Measurements from ENCODE around the gene MIPEP.
"Not testable (repeated sequence)": the region's sequence is repeated elsewhere in the genome, so short reads cannot be mapped to it uniquely, and the experiment has no call there.

Gene MIPEP

DNA sequence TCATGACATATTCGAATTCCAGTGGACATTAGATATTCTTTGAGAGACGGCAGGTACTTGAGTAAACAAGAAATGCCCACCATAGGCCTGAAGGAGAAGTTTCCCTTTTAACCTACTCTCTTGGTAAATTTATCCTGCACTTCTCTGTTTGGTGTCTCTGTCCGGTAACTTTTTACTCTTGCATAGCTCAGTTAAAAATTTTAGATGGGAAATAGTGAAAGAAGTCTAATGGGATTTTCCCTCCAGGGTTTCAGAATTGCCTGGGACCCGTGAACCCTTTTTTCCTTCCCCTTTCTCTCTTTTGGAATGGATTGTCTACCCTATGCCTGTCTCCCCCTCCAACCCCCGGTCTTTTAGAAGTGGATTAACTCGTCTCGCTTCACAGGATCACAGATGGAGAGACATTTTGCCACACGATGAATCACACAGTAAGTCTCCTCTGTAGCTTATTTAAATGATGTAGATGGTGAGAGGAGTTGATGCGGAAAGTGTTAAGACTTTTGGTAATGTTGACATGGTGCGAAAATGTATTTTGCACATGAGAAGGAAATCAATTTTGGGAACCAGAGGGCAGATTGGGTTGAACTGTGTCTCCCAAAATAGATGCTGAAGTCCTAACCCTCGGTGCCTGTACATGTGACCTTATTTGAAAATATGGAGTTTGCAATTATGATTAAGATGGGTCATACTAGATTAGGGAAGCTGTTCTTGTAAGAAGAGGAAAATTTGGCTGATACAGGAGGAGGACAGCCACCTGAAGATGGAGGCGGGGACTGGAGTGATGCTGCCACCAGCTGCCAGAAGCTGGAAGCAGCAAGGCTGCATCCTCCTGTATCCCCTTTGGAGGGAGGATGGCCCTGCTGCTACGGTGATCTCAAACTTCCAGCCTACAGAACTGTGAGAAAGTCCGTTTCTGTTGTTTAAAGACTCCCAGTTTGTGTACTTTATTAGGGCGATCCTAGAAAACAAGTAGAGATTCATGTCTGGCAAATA lies 711 bp upstream of the MIPEP start:
- DNase-seq (ENCODE audit: low spot score), result no peak

DNA sequence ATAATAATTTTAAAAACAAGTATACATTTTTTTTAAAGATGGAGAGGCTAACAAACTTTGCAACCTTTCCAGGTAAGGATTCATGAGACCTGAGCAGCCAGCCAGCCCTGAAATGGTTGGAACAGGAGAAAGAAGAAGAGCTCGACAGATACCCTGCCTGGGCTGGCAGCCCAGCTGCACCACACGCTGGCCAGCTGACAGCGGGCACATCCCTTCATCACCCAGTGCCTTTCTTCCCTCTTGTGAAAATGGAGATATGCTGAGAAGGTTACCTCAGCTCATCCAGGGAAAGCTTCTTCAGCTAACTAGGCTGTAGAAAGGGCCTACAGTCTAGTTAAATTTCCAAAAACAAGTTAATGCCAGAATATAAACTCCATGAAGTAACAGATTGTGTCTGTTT lies 4.8 kb downstream of the MIPEP start:
- DNase-seq (ENCODE audit: low spot score), result not testable (repeated sequence)

- no peak for DNase-seq (ENCODE audit: low spot score)
Observed at GRCh38 chr13:23883255-23883654, 5.9 kb downstream of the MIPEP start.

GRCh38 chr13:23881402-23881800 lies 7.8 kb downstream of the MIPEP start:
- not testable (repeated sequence) for DNase-seq (ENCODE audit: low spot score)

DNA sequence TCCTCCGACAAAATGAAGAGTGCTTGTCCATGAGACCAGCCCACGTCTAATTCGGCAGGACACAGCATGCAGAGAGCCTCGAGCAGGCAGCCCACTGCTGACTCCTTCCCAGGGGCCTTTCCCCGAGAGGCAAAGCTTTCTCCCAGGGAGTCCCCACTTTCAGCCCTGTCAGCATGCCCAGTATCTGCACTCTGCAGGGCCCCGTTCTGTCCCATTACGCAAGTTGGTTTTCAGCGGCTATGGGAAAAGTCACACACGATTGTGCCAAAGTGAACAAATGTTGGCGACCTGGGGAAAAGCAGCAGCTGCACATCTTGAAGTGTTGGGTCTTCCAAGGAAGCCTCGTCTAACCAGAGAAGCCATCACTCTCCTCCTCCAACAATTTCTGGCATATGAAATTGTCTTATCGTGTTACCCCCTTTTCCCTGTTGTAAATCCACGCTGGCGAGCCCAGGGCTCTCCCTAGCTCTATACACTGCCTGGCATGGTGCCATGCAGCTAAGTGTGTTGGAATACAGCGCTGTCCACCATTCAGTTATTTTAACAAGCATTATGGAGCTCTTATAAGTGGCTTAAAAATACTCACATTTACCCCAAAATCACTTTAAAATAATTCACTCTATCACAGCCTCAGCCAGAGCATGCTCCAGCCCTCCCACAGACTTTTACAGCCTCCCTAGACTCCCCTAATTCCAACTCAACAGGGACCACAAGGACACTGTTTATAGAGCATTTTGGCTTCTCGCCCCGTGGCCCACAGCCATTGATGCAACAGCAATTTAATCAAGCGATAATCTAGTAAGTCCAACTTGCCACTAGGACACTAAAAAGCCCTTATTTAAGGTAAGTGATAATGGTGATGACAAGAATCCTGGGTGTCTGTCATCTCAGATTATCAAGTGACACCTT lies 8.5 kb downstream of the MIPEP start:
- DNase-seq (ENCODE audit: low spot score), result not testable (repeated sequence)

GRCh38 chr13:23877286-23877685 lies 11.9 kb downstream of the MIPEP start:
- no peak for DNase-seq (ENCODE audit: low spot score)

- DNase-seq (ENCODE audit: low spot score), result no peak
Observed at GRCh38 chr13:23876265-23876664, 12.9 kb downstream of the MIPEP start.

DNA sequence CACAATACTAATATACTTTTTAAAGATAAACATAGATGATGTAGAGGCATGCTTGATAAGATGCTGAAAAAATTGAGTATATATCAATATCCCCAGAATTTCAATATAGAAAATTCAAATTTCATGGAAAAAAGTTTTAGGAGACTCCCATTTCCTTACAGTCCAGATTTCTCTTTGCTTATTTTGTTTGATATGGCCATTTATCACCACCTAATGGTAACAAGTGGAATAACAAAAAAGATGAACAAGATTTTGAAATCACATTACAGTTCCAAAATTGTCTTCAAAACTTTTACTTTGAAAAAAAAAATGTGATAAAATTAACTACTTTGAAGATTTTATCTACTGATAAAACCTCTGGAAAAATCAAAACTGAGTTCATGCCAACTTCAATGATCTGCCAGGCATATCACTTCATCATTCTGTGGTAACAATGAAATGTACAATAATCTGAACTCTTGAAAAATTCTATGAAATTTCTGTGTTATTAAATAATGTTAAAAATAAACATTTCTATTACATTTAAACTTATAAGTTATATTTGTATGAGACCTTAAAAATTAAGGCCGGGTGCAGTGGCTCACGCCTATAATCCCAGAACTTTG lies 17.5 kb downstream of the MIPEP start:
- DNase-seq (ENCODE audit: low spot score), result peak; percentile 2

DNA sequence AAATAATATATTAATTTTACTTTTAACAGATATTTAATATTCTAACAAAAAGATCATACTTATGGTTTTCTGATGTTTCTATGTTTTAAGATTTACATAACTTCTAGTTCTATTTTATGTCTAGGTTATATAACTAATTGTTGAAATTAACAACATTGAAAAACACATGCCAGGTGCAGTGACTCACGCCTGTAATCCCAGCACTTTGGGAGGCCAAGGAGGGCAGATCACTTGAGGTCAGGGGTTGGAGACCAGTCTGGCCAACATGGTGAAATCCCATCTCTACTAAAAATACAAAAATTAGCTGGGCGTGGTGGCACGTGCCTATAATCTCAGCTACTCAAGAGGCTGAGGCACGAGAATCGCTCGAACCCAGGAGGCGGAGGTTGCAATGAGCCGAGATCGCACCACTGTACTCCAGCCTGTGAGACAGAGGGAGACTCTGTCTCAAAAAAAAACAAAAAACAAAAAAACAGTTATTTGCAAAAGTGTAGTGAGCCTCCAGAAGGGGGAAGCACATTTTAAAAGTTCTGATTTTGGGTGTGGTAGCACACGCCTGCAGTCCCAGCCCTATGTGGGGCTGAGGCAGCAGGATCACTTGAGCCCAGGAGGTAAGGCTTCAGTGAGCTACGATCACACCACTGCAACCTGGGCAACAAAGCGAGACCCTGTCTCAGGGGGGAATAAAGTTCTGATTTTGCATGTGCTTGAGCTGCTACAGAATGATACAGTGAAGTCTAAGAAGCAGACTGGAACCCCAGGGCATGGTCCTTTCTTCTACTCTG lies 18.7 kb downstream of the MIPEP start:
- no peak for DNase-seq (ENCODE audit: low spot score)

GRCh38 chr13:23868521-23868920 lies 20.7 kb downstream of the MIPEP start:
- no peak for DNase-seq (ENCODE audit: low spot score)

GRCh38 chr13:23867027-23867491 lies 22.1 kb downstream of the MIPEP start:
- no peak for DNase-seq (ENCODE audit: low spot score)

- DNase-seq (ENCODE audit: low spot score), result no peak
Observed at GRCh38 chr13:23866420-23867026, 22.7 kb downstream of the MIPEP start.

GRCh38 chr13:23865906-23866305 lies 23.3 kb downstream of the MIPEP start:
- no peak for DNase-seq (ENCODE audit: low spot score)

DNA sequence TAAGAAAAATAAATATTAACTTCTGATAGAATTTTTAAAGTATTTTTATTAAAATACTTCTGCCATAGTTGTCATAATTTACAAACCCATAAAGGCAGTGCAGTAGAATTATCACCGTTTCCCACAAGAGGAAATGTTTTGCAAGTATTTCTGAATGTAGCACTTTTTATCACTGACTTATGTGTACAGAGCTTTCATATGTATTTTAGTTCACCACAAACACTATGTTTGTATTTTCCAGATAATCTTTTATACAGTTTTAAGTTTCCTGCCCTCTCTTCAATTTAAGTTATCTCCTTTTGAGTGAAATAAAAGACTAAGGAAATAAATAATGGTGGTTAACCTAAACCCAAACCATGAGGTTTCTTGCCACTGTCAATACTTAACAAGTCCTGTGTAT lies 24.2 kb downstream of the MIPEP start:
- DNase-seq (ENCODE audit: low spot score), result no peak

DNA sequence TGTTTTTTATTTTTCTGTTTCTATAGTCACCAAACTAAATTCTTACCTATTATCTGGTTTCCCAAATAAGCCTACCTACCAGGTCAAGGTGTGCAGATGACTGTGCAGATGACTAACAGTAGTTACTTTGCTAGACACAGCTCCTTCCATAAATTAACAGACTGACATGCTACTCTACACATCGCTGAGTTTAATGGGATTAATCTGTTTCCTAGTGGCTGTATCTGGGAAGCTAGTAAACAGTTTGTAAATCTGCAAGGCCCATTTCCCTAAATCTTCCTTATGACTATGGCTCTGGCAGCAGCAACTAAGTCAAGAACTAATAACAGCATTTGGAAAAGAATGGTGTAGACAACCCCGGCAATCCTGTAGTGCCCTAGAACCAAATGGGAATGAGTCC lies 27.9 kb downstream of the MIPEP start:
- no peak for DNase-seq (ENCODE audit: low spot score)

GRCh38 chr13:23859904-23860303 lies 29.3 kb downstream of the MIPEP start:
- DNase-seq (ENCODE audit: low spot score), result no peak

DNA sequence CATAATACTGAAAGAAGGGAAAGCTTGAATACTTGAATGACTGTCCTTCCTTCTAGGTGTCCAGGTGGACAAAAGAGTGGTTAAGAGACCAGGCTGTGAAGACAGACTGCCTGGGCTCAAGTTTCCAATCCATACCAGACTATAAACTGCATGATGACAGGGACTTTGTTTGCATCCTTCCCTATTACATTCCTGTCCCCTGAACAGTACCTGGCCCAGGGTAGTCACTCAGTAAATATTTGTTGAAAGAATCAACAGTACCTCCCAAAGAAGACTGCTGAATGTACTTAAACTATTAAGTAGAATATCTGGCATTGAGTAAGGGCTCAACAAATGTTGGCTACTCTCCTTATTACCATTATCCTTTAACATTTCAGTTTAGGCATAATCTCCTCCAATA lies 29.7 kb downstream of the MIPEP start:
- DNase-seq (ENCODE audit: low spot score), result no peak

GRCh38 chr13:23858546-23858945 lies 30.7 kb downstream of the MIPEP start:
- no peak for DNase-seq (ENCODE audit: low spot score)

DNA sequence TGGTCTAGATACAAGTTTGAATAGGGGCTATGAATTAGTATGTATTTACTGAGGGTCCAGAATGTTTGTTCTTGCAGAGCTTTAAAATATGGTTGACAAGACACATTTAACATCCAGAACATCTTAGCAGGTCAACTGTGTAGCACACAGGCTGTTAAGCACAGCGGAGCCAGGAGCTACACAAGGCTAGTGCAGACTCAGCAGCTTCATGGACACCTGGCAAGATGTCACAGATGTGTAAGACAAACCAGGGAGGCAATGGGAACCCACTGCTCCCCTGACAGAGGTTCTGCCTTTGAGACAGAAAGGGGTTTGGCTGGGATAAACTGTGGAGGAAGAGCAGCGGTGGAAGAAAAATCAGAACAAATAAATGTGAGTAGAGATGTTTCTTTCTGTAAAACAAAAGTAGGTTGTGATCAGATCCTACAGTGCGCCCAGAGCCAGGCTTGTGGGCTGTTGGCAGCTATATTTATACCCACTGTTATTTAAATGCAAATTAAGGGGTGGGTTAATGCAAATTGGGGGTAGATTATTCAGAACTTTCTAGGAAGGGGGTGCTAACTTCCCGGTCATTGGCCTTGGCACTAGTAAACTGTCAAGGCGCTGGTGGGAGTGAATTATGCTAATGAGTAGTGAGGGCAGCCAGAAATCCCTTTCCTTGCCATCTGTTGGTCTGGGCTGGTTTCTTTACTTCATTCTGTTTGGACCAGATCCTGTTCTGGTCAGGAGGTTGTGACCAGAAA lies 33.0 kb downstream of the MIPEP start:
- no peak for DNase-seq (ENCODE audit: low spot score)

DNA sequence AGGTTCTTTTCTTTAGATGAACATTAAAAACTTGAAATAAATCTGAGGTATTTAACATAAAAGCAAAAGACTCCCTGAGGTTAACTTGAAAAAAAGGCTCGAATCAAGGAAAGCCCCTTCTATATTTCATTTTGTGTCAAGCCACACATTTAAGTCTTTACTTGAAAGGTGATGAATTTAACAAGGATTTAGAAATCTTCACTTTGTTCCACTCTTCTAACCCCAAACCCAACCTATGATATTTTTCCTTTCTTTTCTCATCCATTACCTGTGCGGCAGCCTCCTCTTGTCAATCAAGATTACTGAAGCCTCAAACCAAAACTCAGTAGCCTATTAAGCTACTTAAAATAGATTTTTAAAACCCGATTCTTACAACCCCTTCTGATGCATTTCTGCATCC lies 33.8 kb downstream of the MIPEP start:
- DNase-seq (ENCODE audit: low spot score), result no peak
